HepG2 (cell line): ENCODE data around the gene RPS27A. TPM values are rescaled to one million over a fixed set of nuclear protein-coding genes. Genes with fewer than 3 reads are reported as not detected.

ENCODE experiments used
- HOXA3 ChIP-seq: sonication (generic); formaldehyde crosslinking; IDR thresholded peaks from 2 replicates; pipeline ENCODE4 v1.5.0; 2020; ENCODE audit warnings: missing genetic modification reagents
- HOXA9 ChIP-seq: sonication (generic); formaldehyde crosslinking; IDR thresholded peaks from 2 replicates; pipeline ENCODE4 v1.8.1; 2022; ENCODE audit warnings: missing genetic modification reagents, mild to moderate bottlenecking, moderate library complexity, borderline replicate concordance
- NR2C2 ChIP-seq: sonication (generic); formaldehyde crosslinking; IDR thresholded peaks from 2 replicates; pipeline ENCODE4 v1.4.0; 2020; ENCODE audit warnings: missing genetic modification reagents, mild to moderate bottlenecking, moderate library complexity, borderline replicate concordance
- PCBP1 ChIP-seq: fragments of 200-400 bp; formaldehyde crosslinking; IDR thresholded peaks from 2 replicates; pipeline ENCODE4 v1.6.1; 2017; ENCODE audit warnings: mild to moderate bottlenecking, low read depth, low read length, borderline replicate concordance
- POGK ChIP-seq: sonication (generic); formaldehyde crosslinking; conservative IDR thresholded peaks from 2 replicates; pipeline ENCODE4 v1.8.0; 2022; ENCODE audit warnings: mild to moderate bottlenecking, moderate library complexity, missing genetic modification reagents
- REXO4 ChIP-seq: sonication (generic); formaldehyde crosslinking; IDR thresholded peaks from 2 replicates; pipeline ENCODE4 v1.8.0; 2022; ENCODE audit warnings: missing genetic modification reagents, mild to moderate bottlenecking, borderline replicate concordance
- SRF ChIP-seq: IDR thresholded peaks from 2 replicates; pipeline ENCODE4 v1.6.1; 2011; ENCODE audit warnings: mild to moderate bottlenecking, low read depth, low read length, moderate library complexity
- STAT6 ChIP-seq: sonication (generic); formaldehyde crosslinking; IDR thresholded peaks from 2 replicates; pipeline ENCODE4 v1.4.0; 2020; ENCODE audit warnings: missing genetic modification reagents, mild to moderate bottlenecking, borderline replicate concordance
- YEATS2 ChIP-seq: sonication (generic); formaldehyde crosslinking; IDR thresholded peaks from 2 replicates; pipeline ENCODE4 v1.4.0; 2020; ENCODE audit warnings: missing genetic modification reagents, borderline replicate concordance
- ZC3H4 ChIP-seq: sonication (generic); formaldehyde crosslinking; IDR thresholded peaks from 2 replicates; pipeline ENCODE4 v1.4.0; 2020; ENCODE audit warnings: missing genetic modification reagents, borderline replicate concordance
- ZNF263 ChIP-seq: sonication (generic); formaldehyde crosslinking; IDR thresholded peaks from 2 replicates; pipeline ENCODE4 v1.4.0; 2020; ENCODE audit warnings: missing genetic modification reagents
- ZNF276 ChIP-seq: sonication (generic); formaldehyde crosslinking; IDR thresholded peaks from 2 replicates; pipeline ENCODE4 v1.4.0; 2020; ENCODE audit warnings: mild to moderate bottlenecking, low read depth, missing genetic modification reagents
- ZNF3 ChIP-seq: IDR thresholded peaks from 2 replicates; pipeline ENCODE4 v1.7.0; 2017; ENCODE audit warnings: inconsistent platforms
- ZNF326 ChIP-seq: sonication (generic); formaldehyde crosslinking; IDR thresholded peaks from 2 replicates; pipeline ENCODE4 v1.4.0; 2020; ENCODE audit warnings: missing genetic modification reagents, borderline replicate concordance
- ZNF770 ChIP-seq: sonication (generic); formaldehyde crosslinking; IDR thresholded peaks from 2 replicates; pipeline ENCODE4 v1.5.0; 2020; ENCODE audit warnings: mild to moderate bottlenecking, missing genetic modification reagents
- polyA plus RNA-seq, 8 experiments: library from polyadenylated mRNA; depleted of rRNA in 3 of 8; stranded (reverse) in 7 of 8; unstranded in 1 of 8; fragments of >200 nt; fragmentation: Illumina TruSeq in 4 of 8; extraction: Trizol in 4 of 8; gene quantifications; 2 replicates each; pipeline versions ENCODE4 v1.2.1 to v1.2.3, GENCODE V29; 2011 to 2016; ENCODE audit warnings: low read depth in 4 of 8, missing spikeins in 1 of 8, mixed read lengths in 1 of 8; ENCODE audit not compliant: insufficient read depth in 1 of 8
- total RNA-seq, 5 experiments: library from RNA; depleted of rRNA; stranded (reverse); fragments of >200 nt; fragmentation: Illumina TruSeq; extraction: Trizol; gene quantifications; 2 replicates each; pipeline ENCODE4 v1.2.3, GENCODE V29; 2016; ENCODE audit warnings: low read depth in 1 of 5
- TF ChIP-seq, protein P1 (sequence below): sonication (generic); formaldehyde crosslinking; conservative IDR thresholded peaks from 2 replicates; pipeline ENCODE4 v1.4.0; 2020; ENCODE audit warnings: missing genetic modification reagents
- TF ChIP-seq, protein P2 (sequence below): IDR thresholded peaks from 2 replicates; pipeline ENCODE4 v1.6.1; 2012; ENCODE audit warnings: low read length, improper control_type of control experiment

The RPS27A gene
- total and polyA plus RNA-seq, 2 of the 13 experiments (the other 11 are each of a cell fraction or from before 2014, with no cell fraction given), result 2,779 to 3,269 TPM

GRCh38 chr2:55283083-55283482 lies 50.6 kb downstream of the RPS27A start (continued):
- TF ChIP-seq YEATS2 (CRISPR knock-in tag) (no peak), NR2C2 (CRISPR knock-in tag) (no peak), ZNF326 (no peak), PCBP1 (no peak), POGK (CRISPR knock-in tag) (no peak), ZNF263 (CRISPR knock-in tag) (no peak), ZNF276 (CRISPR knock-in tag) (no peak), HOXA3 (CRISPR knock-in tag) (0 out of 2 replicates have a peak, but pooled peaks have one; percentile 20), HOXA9 (CRISPR knock-in tag) (no peak), ZC3H4 (CRISPR knock-in tag) (no peak), SRF (peak; percentile 74; the same call in 1 of the 2 replicates), ZNF770 (CRISPR knock-in tag) (no peak), ZNF3 (no peak), STAT6 (CRISPR knock-in tag) (no peak), REXO4 (no peak)
- TF ChIP-seq, protein P1, sequence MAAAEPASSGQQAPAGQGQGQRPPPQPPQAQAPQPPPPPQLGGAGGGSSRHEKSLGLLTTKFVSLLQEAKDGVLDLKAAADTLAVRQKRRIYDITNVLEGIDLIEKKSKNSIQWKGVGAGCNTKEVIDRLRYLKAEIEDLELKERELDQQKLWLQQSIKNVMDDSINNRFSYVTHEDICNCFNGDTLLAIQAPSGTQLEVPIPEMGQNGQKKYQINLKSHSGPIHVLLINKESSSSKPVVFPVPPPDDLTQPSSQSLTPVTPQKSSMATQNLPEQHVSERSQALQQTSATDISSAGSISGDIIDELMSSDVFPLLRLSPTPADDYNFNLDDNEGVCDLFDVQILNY, result no peak
- TF ChIP-seq, protein P2, sequence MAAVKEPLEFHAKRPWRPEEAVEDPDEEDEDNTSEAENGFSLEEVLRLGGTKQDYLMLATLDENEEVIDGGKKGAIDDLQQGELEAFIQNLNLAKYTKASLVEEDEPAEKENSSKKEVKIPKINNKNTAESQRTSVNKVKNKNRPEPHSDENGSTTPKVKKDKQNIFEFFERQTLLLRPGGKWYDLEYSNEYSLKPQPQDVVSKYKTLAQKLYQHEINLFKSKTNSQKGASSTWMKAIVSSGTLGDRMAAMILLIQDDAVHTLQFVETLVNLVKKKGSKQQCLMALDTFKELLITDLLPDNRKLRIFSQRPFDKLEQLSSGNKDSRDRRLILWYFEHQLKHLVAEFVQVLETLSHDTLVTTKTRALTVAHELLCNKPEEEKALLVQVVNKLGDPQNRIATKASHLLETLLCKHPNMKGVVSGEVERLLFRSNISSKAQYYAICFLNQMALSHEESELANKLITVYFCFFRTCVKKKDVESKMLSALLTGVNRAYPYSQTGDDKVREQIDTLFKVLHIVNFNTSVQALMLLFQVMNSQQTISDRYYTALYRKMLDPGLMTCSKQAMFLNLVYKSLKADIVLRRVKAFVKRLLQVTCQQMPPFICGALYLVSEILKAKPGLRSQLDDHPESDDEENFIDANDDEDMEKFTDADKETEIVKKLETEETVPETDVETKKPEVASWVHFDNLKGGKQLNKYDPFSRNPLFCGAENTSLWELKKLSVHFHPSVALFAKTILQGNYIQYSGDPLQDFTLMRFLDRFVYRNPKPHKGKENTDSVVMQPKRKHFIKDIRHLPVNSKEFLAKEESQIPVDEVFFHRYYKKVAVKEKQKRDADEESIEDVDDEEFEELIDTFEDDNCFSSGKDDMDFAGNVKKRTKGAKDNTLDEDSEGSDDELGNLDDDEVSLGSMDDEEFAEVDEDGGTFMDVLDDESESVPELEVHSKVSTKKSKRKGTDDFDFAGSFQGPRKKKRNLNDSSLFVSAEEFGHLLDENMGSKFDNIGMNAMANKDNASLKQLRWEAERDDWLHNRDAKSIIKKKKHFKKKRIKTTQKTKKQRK, result no peak
